Nephron progenitor cell (in vitro differentiated cells): ENCODE data around the gene TOR1AIP2.

Source experiments
- DNase-seq: peaks from one replicate; pipeline ENCODE4 v3.0.0; 2021
- H3K27ac Mint-ChIP-seq: 2 replicates; pipeline ENCODE4 v1.8.0; 2021; ENCODE audit warnings: mild to moderate bottlenecking, moderate library complexity, mixed read lengths
- H3K27me3 Mint-ChIP-seq: 2 replicates; pipeline ENCODE4 v1.8.0; 2021; ENCODE audit warnings: mild to moderate bottlenecking, low read depth, mixed read lengths; ENCODE audit not compliant: poor library complexity
- H3K36me3 Mint-ChIP-seq: 2 replicates; pipeline ENCODE4 v1.8.0; 2021; ENCODE audit warnings: low read depth, mixed read lengths
- H3K4me1 Mint-ChIP-seq: 2 replicates; pipeline ENCODE4 v1.8.0; 2021; ENCODE audit warnings: mixed read lengths
- H3K4me3 Mint-ChIP-seq: 2 replicates; pipeline ENCODE4 v1.8.0; 2021; ENCODE audit warnings: mild to moderate bottlenecking, moderate library complexity, mixed read lengths
- H3K9me3 Mint-ChIP-seq: 2 replicates; pipeline ENCODE4 v1.8.0; 2021; ENCODE audit warnings: mild to moderate bottlenecking, moderate library complexity, mixed read lengths
- CTCF ChIP-seq: fragments of 200-600 bp; sonication (generic); IDR thresholded peaks from 2 replicates; pipeline ENCODE4 v1.5.0; 2021; ENCODE audit warnings: antibody characterized with exemption

TOR1AIP2 gene

GRCh38 chr1:179798864-179799516, 78.6 kb downstream of the TOR1AIP2 start:
- TF ChIP-seq CTCF: no peak
- peaks cover 9% of the 10 kb centered on the region for H3K27me3 Mint-ChIP-seq
- H3K4me3 Mint-ChIP-seq: no peak overlapping the region
- DNase-seq: no peak
- peak overlapping the region; percentile 69 for H3K27ac Mint-ChIP-seq
- H3K9me3 Mint-ChIP-seq: no peaks in the 10 kb centered on the region
- no peaks in the 10 kb centered on the region for H3K36me3 Mint-ChIP-seq
- H3K4me1 Mint-ChIP-seq: peaks cover 16% of the 10 kb centered on the region

GRCh38 chr1:179798213-179798863, 79.3 kb downstream of the TOR1AIP2 start:
- Mint-ChIP-seq H3K4me1 (peaks cover 16% of the 10 kb centered on the region), H3K27ac (no peak overlapping the region), H3K9me3 (no peaks in the 10 kb centered on the region), H3K27me3 (peaks cover 9% of the 10 kb centered on the region), H3K36me3 (no peaks in the 10 kb centered on the region), H3K4me3 (no peak overlapping the region)
- no peak for DNase-seq
- no peak for TF ChIP-seq CTCF

GRCh38 chr1:179794669-179795068, 82.9 kb downstream of the TOR1AIP2 start:
- Mint-ChIP-seq H3K4me1 (peaks cover 16% of the 10 kb centered on the region), H3K9me3 (no peaks in the 10 kb centered on the region), H3K36me3 (no peaks in the 10 kb centered on the region), H3K27ac (no peak overlapping the region), H3K27me3 (peaks cover 12% of the 10 kb centered on the region), H3K4me3 (no peak overlapping the region)
- TF ChIP-seq CTCF: no peak
- no peak for DNase-seq

GRCh38 chr1:179794146-179794545, 83.5 kb downstream of the TOR1AIP2 start:
- Mint-ChIP-seq H3K27ac (no peak overlapping the region), H3K36me3 (no peaks in the 10 kb centered on the region), H3K4me1 (peaks cover 13% of the 10 kb centered on the region), H3K9me3 (no peaks in the 10 kb centered on the region), H3K4me3 (no peak overlapping the region), H3K27me3 (peaks cover 14% of the 10 kb centered on the region)
- no peak for TF ChIP-seq CTCF
- no peak for DNase-seq

GRCh38 chr1:179793281-179793680, 84.3 kb downstream of the TOR1AIP2 start:
- DNase-seq: no peak
- Mint-ChIP-seq H3K27ac (no peak overlapping the region), H3K9me3 (no peaks in the 10 kb centered on the region), H3K27me3 (peaks cover 14% of the 10 kb centered on the region), H3K4me3 (no peak overlapping the region), H3K36me3 (no peaks in the 10 kb centered on the region), H3K4me1 (peaks cover 8% of the 10 kb centered on the region)
- no peak for TF ChIP-seq CTCF
